DMS53 (cell line): Measurements from ENCODE around the gene MPHOSPH8.
"Not testable (repeated sequence)": the region's sequence is repeated elsewhere in the genome, so short reads cannot be mapped to it uniquely, and the experiment has no call there.

Experiments
- DNase-seq: peaks from one replicate; lab custom pipeline; 2025; lab: John Stamatoyannopoulos, UW

Gene MPHOSPH8

DNA sequence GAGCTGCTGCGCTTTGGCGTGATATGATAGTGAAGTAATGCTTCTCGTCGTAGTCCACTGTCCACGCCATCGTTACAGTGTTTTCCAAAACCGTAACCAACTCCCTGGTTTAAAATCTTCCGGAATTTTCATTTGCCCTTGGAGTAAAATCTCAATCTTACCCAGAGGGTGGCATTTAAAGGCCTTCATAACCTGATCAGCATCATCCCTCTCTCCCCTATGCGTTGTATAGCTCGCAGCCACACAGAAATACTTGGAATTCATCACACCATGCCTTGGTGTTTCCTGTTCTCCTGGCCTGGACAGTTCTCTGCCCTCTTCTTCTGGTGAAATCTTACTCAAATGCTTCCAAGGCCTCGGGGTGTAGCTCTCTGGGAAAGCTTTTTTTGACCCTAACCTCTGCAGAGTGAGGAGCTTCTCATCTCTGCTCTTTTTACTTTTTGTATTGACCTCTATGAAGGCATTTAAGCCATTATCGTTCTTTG, 839 bp downstream of the MPHOSPH8 start:
- peak; percentile 51 for DNase-seq

DNA sequence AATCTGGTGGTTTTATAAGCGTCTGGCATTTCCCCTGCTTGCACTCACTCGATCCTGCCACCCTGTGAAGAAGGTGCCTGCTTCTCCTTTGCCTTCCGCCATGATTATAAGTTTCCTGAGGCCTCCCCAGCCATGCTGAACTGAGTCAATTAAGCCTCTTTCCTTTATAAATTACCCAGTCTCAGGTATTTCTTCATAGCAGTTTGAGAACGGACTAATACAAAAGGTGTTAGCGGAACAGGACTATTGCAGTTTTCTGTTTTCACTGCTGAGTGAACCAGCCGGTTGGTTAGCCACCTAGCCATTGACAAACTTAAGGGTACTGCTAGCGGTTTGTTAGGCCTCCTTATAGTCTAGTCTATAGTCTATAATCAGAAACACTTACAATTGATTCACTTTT, 2.5 kb downstream of the MPHOSPH8 start:
- not testable (repeated sequence) for DNase-seq

GRCh38 chr13:19643652-19644051, 10.2 kb downstream of the MPHOSPH8 start:
- DNase-seq = no peak

DNA sequence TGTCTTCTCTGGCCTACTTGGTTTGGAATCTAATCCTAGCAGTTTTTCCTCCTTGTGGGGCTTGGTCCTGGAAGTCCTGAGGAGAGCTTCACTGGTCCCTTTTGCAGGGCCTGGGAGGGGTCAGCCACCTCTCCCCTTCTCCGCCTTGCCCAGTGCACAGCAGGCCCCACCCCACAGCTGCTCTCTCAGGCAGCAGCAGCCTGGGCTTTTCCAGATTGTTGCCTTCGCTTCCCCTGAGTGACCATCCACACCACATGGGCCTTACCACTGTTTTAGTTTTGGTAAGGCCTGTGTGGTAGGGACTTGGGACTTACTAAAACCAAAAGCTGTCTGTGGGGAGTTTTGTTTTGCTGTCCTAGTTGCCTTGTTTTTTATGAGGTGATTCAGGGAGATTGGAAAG, 11.5 kb downstream of the MPHOSPH8 start:
- no peak for DNase-seq

GRCh38 chr13:19646063-19646462, 12.6 kb downstream of the MPHOSPH8 start:
- no peak for DNase-seq

GRCh38 chr13:19650742-19651141, 17.3 kb downstream of the MPHOSPH8 start:
- no peak for DNase-seq

- DNase-seq = no peak
These were observed 24.6 kb downstream of the MPHOSPH8 start for GRCh38 chr13:19657872-19658591.

DNA sequence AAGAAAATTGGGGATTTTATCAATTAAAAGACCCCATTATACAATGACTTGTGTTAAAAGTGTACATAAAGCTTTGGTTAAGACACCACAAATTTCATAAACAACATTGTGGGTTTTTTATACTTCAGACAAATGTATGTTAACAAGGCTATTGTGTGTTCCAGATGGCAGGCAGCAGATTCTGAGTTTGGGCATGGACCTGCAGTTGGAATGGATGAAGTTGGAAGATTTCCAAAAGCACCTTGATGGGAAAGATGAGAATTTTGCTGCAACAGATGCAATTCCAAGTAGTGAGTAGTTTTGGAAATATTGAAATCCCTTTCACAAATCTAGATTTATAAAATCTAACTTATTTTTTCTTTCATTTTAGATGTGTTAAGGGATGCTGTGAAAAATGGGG, 25.4 kb downstream of the MPHOSPH8 start:
- DNase-seq = no peak

GRCh38 chr13:19661126-19661525, 27.7 kb downstream of the MPHOSPH8 start:
- DNase-seq = no peak

DNA sequence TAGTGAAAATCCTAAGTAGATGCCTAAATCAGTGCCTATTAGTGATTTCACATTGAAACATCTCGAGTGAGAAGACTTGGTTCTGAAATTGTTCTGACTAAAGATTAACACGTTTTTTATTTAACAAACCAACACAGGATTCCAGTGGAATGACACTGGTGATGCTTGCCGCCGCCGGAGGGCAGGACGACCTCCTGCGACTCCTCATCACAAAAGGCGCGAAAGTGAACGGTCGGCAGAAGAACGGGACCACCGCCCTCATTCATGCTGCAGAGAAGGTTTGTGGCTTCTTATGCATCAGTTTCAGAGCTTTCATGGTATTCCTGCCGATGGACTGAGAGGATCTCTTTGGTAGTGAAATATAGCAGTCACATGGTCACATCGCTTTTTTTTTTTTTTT, 28.1 kb downstream of the MPHOSPH8 start:
- DNase-seq = no peak

DNA sequence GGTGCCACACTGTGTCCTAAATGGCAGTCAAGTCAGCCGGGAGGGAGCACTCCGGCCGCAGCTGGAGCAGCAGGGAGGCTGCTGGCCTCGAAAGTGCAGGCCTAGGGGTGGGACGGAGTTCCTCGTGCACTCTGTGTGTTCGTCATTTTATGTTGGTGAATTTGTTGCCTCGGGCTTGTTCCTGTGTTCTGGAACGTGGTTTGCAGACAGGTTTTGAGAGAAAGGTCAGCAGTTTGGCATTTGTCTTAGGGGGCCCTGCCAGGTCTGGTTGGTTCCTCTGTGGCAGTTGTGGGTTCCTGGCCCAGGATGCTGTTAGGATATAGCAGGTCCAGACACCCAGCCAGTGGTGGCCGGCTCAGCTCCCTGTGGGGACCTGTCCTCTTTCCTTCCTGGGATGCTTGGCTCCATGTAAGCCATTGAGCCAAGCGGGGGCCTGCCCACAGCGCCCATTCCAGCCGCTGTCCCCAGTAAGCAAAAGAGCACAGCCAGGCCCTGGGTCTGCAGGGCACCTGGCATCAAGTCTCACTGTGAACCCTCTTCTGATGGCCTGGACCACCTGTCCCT, 30.0 kb downstream of the MPHOSPH8 start:
- no peak for DNase-seq

DNA sequence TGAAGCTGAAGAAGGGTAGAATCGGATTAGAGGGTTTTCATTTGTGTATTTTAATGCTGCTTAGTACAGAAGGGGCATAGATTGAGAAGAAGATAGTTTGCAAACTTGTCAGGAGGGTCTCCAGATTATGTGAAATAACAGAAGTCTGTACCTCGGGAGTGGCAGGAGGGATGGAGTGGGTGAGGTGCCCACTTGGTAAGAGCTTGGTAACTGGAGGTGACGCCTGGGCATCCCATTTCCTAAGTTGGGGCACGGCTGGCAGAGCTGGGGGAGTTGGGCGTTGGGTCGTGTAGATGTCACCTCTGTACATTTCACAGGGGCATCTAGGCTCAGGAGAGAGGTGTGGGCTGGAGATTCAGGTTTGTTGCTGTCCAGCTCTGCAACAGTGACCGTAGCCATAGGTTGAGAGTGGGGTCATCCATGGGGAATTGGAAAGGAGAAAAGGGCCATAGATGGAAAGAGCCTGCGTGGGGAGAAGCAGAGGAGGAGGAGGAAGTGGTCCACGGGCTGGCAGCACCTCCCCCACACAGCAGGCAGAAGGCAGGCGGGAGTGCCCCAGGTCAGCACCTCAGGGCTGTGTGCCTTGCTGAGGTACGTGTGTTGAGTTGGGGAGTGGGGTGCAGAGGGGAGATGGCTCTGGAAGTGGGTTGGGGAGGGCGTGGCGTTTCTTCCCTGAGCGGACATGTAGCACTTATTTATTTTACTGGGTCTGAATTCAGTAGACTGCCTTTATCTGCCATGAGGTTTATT, 31.2 kb downstream of the MPHOSPH8 start:
- DNase-seq = no peak

DNA sequence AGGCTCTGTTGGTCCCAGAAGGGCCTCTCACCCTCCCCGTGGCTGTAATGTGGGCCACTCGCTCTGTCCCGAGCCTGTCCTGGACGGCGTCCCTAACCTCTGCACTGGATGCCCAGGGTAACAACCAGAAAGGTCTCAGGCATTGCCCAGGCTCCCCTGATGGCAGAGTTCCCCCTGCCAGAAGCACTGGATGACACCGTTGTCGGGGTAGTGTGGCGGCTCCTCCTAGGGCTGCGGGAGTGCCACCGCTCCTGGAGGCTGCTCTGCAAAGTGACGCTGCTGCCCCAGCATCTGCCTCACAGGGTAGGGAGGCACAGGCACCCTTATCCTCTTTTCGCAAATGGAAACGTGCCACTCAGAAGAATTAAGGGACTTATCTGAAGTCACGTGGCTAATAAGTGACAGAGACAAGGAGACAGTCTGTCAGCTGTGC, 32.0 kb downstream of the MPHOSPH8 start:
- no peak for DNase-seq

DNA sequence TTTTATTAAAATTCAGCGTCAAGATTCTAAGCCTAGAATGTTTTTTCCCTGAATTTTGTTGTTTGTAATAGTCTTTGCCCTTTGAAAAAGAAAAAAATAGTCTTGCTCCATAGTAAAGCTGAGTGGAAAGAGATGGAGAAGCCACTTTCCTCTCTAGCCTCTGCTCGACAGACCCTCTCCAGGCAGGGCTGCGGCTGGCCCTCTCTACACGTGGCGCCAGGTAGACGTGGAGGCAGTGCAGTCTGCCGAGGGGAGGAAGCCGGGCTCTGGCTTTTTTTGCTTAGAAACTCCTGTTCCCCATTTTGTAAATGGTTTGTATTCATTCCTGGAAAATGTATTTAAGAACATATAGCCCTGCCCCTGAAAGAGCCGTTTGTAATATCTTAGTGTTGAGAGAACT, 35.3 kb downstream of the MPHOSPH8 start:
- DNase-seq = no peak

GRCh38 chr13:19670147-19670546, 36.7 kb downstream of the MPHOSPH8 start:
- no peak for DNase-seq

DNA sequence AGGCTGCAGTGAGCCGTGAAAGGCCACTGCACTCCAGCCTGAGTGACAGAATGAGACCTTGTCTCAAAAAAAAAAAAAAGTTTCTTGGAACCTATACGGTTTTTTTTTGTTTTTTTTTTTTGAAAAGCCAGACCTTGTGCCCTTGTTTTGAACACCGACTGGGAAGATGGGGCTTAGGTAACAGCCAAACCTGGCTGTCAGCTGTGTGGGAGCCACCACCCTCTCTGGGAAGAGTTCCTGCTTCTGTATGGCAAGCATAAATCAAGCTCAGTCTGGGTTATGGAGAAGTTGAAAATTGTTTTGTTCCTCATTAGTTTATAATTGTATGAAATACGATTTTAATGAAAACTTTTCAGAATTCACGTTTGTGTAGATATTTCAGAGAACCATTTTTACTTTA, 39.5 kb downstream of the MPHOSPH8 start:
- no peak for DNase-seq

DNA sequence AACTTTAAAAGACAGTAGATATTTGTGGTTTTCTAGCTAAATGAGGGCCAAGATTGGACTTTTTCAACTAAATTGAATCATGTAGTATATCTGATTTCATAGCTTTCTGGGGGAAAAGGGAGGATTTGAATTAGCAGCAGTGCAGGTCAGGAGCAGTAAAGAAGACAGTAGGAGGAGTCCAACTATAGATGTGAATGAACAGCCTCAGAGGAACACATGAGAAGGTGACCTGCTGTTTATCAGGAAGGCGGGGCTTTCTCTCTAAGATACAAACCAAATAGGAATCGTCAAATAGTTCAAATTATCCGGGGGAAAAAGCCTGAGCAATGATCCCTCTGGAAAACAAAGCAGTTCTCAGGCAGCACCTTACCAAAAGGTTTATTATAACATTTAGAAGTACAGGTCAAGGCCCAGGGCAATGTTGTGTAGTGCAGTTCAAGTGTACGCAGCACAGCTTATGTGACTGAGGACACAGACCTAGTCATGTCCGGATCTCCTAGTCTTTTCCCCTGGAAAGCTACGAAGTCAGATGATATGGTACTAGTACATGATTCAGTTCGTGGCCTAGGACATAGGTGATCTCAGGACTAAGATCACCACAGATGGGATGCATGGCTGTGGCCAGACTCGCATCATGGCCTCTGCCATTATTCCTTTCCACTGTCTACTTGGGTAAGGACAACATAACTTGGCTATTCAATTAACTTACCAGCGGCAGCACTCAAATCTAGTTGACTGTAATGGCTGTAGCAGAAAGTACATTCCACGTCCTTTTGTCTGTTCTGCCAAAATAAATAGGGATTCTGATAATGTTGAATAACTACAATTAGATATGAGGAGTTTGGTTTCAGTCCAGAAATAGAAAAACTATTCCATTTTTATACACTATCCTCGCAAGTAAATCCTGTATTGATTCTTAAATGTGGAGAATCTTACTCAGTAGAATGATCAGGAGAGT, 40.3 kb downstream of the MPHOSPH8 start:
- no peak for DNase-seq

- DNase-seq = no peak
These were observed 41.4 kb downstream of the MPHOSPH8 start for GRCh38 chr13:19674898-19675297.

- DNase-seq = no peak
These were observed 42.7 kb downstream of the MPHOSPH8 start for GRCh38 chr13:19676168-19676567.

- DNase-seq = no peak
These were observed 47.3 kb downstream of the MPHOSPH8 start for GRCh38 chr13:19680751-19681150.

DNA sequence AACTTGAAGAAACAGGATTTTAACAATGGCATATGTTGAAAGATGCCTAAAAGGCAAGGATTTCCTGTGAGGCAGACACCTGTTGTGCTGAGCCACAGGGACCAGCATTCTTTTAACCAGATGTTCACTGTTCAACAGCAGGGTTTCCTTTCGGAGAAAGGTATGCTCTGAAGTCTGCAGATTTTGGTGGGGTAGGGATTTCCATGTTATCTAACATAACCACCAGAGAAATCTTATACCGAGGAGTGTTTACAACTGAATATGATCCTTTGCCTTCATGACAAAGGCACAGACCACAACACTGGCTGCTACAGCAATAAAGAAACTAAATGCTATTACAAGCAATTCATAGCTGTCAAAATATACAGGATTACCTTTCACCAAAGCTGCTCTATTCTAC, 48.1 kb downstream of the MPHOSPH8 start:
- DNase-seq = no peak

DNA sequence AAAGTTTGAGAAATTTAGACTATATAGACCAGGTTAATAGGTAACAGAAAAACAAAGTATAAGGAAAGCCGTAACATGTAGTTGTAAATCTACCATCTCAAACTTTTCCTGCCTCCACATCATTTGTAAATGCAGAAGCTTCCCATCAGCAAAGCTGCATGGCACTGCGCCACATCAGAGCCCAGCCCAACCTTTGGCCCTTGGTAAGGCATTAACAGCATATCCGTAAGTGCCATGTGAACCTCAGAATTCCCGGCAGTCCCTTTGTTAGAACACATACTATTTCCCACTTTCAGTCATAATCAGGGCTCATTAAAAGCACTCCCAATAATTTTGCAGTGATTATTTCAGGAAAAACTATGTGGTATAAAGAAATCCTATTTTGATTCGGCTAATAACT, 51.6 kb downstream of the MPHOSPH8 start:
- DNase-seq = no peak
